ENCODE data around the gene ZDHHC11.
"Not testable (repeated sequence)": the region's sequence is repeated elsewhere in the genome, so short reads cannot be mapped to it uniquely, and the experiment has no call there.

The ZDHHC11 gene

DNA sequence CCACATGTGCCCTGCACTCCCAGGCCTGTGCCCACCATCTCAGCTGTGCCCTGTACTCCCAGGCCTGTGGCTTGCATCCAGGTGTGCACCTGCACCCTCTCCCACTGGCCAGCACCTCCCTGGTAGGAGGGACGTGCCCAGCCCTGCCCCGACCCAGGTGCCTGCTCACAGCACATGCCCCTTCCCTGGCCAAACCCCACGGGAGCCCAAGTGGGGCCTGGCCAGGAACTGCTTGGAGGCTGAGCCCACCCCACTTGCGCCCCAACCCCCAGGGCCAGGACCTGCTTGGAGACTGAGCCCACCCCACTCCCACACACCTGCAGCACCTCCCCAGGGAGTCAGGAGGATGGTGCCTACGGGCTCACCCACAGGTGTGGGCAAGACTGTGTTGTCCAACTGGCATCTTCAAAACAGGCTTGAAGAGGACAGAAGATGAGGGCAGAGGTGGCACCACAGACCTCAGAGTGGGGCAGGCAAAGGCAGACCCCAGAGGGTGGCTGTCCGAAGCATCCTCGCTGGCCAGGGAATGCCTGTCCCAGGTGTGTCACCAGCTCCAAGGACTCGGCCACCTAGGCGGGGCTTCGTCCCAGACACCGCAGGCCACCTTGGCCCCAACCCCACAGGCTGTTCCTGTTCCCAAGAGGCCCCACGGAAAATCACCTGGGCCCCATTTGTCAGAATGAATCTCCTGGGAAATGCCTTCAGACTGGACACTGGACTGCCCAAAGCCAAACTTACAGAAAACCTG is 77.1 kb downstream of the ZDHHC11 start:
- no peak for DNase-seq

DNA sequence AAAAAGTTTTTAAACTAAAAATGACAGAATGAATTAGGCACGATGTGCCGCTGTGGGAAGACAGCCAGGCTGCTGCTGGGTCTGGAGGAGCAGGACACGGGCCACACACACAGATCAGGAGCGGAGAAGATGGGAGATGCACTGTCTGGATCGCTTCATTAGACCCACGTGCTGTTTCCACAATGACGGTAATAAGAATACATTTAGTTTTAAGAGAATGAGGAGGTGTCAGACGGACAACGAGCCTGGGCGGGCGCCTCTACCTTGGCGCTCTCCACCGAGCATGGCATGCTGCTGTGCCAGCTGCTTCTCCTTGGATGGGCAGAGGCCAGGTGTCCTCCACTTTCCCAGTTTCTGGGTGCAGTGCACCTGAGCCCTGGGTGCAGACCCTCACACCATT is 77.9 kb downstream of the ZDHHC11 start:
- DNase-seq = not testable (repeated sequence)

DNA sequence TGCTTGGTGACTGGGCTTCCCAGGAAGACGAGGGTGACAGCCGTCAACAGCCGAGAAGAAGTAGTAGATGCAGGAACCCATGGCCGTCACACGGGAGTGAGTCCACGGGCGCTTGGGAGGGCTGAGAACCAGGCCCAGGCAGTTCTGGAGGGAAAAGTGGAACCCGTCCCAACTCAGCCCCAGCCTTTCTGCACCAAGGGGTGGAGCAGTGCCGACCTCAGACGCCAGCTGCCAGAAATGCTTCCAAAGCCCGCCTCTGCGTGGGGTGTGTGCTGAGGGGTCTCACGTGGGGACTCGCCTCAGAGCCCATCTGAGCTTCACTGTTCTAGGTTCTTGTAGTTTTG is 78.3 kb downstream of the ZDHHC11 start:
- DNase-seq = not testable (repeated sequence)

DNA sequence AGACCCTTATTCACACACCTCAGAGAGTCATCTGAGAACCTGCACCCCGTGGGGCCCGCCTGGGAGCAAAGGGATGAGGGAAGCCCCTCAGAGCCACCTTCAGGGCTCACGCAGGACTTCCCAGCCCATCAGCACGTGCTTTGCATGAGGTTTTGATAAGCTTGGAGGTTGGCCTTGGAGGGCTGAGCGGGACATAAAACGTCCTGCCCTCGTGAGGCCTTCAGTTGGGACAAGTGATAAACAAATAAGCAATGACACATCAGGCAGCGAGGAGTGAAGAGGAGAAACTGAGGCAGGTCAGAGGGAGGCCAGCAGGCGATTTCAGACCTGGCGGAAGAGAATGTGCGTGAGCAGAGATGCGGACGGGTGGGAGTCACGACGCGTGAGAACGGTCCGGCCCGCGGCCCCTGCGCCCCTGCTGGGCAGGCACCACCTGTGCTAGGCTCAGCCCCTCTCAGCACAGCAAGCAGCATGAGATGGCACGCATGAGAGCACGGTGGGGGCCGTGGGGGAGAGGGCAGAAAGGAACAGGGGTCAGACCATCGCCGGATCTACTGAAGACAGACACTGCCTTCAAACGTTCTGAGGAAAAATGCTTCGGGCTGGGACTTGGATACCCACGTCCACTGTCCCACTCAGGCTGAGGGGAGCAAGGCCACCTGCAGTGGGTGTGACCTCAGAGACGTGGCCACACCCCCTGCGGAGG is 78.8 kb downstream of the ZDHHC11 start:
- not testable (repeated sequence) for DNase-seq

DNA sequence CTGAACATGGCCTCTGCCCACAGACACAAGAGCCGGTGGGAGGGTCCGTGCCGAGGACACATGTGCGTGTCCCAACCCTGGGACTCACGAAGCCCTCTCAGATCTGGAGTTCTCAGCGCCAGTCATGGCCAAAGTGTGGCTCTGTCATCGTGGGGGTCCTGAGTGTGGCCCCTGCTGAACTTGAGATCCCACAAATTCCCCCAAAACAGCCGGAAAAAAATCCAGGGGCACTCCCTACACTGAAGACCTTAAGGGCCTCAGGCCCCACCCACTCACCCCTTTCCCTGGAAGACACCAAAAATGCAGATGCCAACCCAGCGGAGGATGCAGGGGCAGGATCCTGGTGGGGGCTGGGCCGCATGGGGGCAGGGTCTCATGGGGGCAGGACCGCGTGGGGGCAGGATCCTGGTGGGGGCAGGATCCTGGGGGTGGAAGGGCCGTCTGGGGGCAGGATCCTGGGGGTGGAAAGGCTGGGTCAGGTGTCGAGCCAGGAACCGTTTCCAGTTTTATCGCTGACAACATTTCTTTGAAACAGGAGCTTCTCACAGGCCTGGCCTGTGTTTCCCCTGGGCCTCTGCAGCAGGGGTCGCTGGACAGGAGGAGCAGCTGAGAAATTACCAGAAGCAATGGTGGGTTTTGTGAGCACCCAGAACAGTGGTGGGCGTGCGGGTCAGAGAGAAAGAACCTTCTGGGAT is 79.6 kb downstream of the ZDHHC11 start:
- DNase-seq = not testable (repeated sequence)

DNA sequence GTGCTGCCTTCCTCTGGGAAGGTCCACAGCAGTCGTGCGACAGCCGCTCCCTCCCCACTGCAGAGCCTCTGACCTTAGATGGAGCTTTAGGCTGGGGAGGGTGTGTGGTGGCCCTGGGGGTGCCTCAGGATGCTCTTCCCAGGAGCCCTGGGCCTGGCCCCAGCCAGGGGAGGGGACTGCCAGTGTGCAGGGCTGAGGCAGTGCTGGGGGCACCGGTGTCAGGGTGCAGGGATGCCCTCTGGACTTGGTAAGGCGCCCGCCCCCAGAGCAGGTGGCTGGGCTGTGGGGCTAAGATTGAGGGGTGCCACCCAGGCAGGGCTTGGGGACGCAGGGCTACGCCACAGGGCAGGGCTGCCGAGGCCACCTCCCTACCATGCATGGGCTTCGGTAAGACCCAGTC is 80.2 kb downstream of the ZDHHC11 start:
- DNase-seq = not testable (repeated sequence)

DNA sequence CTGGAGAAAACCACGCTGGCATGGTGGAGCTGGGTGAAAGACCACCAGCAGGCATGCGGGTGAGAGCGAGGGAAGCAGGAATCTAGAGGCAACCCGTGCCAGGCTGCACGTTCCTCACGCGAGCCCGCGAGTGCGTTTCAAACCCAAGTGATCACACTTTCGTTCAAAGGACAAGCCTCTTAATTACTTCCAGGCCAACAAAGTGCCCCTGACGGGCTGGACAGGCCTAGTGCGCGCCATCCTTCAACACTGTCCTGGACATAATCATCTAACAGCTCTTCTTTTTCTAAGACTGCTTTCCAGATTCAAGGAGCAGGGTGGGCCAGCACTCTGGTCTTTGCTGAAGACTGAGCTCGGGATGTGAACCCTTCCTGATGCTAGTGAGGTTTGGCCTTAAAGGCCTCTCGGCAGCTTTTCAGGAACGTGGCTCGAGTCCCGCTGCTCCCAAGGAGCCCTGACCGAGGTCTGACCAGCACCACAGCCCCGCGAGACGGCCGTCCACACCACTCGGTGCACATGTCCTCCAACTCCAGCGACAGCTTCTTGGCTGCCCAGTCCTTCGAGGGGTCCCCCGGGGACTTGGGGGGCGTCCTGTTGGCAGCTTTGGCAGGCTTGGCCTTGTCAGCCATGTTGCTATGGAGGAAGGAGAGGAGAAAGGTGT is 81.2 kb downstream of the ZDHHC11 start:
- not testable (repeated sequence) for DNase-seq

DNA sequence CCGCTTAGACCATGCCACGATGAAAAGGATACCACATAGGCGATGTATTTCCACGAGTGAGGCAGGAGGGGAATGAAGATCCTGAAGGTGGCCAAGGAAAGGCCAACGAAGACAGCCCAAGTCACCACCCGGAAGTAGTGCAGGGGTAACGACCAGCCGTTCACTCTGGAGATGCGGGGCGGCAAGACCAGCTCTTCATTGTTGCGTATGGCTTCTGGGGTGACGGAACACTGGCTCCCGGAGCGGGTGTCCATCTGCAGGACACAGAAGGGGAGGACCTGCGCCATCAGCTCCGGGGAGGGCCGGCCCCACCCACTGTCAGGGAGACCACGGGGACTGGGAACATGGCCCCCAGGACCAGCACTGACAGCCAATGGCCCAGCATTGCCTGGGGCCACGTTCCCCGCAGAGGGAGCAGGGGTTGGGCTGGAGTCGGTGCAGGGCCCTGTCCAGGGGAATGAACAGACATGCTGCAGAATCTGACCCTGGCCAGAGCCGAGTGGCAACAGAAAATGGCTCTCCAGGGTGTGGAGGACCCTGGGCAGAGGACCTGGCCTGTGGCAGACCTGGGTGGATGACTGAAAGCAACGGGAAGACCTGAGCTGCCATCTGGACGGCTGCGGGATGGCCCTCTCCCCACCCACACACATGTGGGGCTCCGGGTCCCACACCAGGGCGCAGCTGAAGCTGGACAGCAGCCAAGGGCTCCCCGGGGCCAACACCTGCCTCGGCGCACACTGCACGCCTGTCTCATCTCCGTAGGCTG is 83.9 kb downstream of the ZDHHC11 start:
- no peak for DNase-seq

DNA sequence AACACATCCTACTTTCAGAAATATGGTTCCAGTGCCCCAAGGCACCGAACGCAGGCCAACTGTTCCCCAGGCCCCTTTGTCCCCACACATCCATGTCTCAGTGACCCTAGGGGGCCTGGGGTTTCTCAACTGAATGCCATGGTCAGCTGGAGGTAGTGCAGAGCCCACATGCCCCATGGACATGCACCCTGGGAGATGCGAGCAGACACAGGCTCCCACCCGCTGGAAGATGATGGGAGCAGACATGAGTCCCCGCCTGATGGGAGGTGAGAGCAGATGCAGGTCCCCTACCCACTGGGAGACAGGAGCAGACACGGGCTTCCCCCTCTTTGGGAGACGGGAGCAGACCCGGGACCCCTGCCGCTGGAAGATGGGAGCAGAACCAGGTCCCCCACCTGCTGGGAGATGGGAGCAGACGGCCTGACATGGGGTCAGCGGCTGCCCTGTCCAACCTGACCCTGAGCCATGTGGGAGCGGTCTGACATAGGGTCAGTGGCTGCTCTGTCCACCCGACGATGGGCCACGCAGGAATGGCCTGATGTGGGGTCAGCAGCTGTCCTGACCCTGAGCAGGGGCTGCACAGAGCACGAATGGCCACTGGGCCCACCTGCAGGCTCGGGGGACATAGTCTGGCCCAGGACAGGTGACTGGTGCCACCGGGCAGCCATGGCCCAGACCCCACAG is 84.7 kb downstream of the ZDHHC11 start:
- no peak for DNase-seq

DNA sequence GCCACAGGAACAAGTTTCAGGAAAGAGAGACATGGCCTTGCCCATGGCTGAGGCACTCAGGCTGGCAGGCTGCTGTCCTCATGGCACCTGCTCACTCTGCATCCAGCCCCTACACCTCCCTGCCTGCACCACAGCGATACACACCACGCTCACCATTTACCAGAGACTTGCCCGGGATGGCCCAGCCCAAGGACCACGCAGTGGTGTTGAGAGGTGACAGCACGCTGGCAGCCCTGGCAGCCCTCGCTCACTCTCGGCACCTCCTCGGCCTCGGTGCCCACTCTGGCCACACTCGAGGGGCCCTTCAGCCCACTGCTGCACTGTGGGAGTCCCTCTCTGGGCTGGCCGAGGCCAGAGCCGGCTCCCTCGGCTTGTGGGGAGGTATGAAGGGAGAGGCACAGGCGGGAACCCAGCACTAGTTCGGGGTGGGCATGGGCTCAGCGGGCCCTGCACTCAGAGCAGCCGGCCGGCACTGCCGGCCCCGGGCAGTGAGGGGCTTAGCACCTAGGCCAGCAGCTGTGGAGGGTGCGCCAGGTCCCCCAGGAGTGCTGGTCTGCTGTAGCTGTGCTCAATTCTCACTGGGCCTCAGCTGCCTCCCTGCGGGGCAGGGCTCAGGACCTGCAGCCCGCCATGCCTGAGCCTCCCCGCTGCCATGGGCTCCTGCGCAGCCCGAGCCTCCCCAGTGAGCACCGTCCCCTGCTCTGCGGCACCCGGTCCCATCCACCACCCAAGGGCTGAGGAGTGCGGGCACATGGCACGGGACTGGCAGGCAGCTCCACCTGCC is 86.6 kb downstream of the ZDHHC11 start:
- DNase-seq = no peak

DNA sequence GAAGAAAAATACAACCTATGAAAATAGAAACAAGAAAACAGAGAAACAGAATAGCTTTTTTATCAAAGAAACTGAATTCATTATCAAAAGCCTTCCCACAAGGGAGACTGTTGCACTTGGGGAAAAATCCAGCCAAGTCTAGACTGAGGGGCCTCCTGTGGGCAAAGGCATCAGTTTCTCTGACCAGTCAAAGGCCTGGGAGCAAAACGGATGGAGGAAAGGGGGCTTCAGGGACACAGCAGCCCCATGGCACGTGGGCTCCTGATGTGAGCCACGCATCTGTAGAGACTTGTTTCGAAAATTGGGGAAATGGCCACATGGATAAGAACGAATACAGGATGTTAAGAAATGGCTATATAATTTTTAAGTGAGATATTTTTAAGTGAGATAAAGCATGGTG is 87.4 kb downstream of the ZDHHC11 start:
- DNase-seq = no peak

DNA sequence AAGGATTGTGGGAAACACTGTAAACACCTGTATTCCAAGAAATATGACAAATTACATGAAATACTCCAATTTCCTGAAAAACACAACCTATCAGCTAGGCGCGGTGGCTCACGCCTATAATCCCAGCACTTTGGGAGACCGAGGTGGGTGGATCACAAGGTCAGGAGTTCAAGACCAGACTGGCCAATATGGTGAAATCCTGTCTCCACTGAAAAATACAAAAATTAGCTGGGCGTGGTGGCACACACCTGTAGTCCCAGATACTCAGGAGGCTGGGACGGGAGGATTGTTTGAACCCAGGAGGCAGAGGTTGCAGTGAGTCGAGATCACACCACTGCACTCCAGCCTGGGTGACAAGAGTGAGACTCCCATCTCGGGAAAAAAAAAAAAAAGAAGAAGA is 87.8 kb downstream of the ZDHHC11 start:
- DNase-seq = not testable (repeated sequence)

DNA sequence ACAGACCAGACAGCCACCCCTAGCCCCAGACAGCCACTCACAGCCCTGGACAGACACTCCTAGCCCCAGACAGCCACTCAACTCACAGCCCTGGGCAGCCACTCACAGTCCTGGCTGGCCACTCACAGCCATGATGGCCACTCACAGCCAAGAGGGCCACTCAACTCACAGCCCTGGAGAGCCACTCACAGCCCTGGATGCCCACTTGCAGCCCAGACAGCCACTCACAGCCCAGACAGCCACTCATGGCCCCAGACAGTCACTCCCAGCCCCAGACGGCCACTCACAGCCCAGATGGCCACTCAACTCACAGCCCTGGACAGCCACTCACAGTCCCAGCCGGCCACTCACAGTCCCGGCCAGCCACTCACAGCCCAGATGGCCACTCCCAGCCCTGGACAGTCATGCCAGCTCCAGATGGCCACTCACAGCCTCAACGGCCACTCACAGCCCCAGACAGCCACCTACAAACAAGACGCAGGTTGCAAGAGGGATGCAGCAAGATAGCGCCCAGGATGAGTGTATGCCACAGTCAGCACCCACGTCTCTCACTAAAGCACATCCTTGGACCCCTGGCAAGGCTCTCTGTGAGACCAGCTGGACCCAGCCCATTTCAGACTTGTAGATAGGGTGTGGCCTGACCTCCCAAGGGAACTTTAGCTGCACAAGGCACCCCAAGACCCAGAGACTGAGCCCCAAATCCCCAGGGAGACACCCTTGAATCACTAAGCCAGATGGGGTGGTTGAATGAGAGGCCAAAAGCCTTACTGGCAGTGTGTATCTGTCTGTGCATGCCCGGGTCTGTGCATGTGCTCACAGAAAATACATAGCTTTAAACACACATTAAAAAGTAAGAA is 88.7 kb downstream of the ZDHHC11 start:
- DNase-seq = no peak

DNA sequence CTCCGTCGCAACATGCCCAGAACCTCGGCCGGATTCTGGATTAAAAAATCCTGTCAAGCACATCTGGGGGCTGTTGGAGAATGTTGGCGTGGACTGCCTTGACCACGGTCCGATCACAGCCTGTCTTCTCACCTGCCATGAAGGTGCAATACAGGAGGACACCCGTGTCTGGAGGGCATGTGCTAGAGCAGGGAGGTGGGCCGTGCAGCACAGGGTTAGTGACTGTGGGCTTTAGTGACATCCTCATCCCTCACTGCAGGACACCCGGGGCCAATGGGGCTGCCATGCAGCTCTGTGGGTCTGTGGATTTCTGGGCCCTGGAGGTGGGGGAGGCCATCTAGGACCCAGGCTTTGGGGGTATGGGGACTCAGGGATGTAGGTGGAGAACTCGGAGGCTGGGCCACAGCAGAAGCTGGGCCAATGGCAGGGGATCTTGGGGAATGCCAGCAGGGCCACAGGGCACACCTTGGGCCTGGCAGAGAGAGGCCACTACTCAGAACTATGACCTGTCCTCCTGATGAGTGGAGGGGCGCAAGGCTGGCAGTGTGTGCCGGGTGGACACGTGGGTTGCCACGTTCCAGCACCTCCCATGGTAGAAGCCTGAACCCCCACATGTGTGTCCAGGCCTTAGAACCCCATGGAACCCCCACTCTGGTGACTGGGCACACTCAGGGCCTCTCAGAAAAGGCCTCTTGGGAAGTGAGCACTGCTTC is 89.6 kb downstream of the ZDHHC11 start:
- no peak for DNase-seq

DNA sequence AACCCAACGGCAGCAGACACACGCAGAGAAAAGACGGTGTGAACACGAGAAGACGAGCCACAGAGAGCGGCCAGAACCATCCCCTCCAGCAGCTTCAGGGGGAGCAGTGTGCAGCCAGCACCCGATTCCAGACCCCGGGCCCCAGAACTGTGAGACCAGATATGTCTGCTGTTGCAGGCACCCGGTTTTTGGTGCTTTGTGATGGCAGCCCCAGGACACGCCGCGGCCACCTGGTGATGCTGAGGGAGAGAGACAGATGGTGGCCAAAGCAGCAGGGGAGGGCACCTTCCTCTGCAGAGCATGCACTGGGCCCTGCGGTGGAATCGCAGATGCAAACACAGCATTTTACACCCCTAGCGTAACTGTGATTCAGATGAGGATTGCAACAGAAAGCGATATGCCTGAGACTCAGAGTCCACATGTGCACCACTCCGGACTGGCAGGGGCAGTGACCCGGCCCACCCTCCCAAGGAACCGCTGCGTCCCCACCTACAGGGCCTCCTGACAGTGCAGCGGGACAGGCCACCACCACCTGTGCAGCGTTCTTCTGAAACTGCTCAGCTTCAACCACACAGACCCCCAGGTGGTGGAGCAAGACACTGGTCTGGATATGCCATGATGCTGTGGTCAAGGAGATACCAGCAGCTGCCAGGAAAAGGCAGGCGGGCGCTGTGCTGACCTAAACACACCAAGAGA is 90.3 kb downstream of the ZDHHC11 start:
- DNase-seq = no peak

DNA sequence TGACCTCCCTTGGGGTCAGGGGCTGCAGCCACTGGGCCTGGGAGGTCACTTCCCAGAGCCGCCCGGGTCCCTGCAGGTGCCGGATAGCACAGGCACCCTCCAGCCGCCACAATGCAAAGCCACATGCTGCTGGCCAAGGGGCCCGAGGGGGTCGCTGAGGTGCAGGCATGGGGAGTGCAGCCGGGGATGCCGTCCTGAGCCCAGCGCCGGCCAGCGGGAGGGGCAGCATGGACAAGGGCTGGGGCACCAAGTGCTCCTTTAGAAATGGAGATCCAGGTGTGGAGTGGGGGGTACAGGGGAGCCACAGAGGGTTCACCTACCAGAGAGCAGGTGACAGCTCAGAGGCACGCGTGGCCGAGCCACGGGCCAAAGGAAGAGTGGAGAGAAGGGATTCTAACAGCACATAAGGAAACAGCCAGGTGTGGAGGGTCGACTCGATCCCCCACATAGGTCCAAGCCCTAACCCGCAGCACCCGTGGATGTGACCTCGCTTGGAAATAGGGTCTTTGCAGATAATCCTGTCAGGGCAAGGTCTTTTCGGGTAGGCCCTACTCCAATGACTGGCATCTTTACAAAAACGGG is 90.9 kb downstream of the ZDHHC11 start:
- no peak for DNase-seq

DNA sequence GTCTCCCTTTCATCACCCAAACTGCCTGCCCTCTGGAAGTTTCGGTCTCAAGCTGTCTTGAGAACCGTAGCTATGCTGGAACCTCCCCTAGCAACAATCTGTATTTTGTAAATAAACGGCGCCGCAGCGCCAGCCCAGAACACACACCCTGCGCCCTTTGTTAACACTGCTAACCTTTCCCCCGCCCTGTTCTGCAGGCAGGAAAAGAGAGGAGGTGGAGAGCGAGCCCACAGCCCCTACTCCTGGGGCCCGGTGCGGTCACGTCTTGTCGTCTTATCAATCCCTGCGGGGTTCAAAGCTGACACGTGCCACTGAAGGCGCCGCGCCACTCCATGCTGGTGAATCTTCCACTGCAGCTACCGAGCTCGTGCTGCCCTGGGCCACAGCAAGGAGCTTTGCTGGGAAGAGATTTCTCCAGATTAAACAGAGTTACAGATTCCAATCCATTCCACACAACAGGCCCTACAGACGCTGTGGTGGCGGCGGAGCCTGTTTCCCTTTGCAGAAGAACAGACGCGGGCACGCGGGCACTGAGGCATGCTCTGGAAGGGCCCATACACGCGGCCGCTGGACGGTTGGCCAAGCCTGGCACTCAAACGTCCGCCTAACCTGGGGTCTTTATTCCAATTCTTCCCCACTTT is 91.6 kb downstream of the ZDHHC11 start:
- DNase-seq = no peak

DNA sequence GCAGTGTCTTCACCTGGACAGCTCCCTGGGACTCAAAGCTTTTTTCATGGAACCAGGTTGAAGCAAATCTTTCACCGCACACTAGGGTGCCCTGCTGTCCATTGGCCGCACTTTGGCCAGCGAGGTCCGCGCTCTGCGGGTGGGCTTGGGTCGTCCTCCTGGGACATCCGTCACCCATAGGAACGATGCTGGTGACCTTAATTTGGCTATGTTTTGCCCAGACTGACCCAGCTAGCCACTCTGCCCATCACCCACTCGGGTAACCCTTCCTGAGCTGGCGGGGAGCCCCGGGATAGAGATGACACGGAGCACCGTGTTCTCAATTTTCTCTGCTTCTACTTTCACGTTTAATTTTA is 92.1 kb downstream of the ZDHHC11 start:
- no peak for DNase-seq
